GM23248 (cell line): ENCODE measurements around the gene FDXACB1. TPM values are rescaled to one million over a fixed set of nuclear protein-coding genes. Genes with fewer than 3 reads are reported as not detected.

ENCODE experiments used
- DNase-seq: peaks from one replicate; pipeline ENCODE4 v3.0.0-alpha.2; 2015
- H2AFZ ChIP-seq: fragments of 200-600 bp; sonication (generic); 2 replicates; pipeline ENCODE4 v1.6.1; 2016; ENCODE audit warnings: antibody characterized with exemption
- H3F3A ChIP-seq: fragments of 200-600 bp; sonication (generic); 2 replicates; pipeline ENCODE4 v1.6.1; 2016; ENCODE audit warnings: mild to moderate bottlenecking, antibody characterized with exemption, mixed run types; ENCODE audit not compliant: insufficient read depth
- H3K27ac ChIP-seq: fragments of 200-600 bp; sonication (generic); 2 replicates; pipeline ENCODE4 v1.5.1; 2016; ENCODE audit warnings: mild to moderate bottlenecking
- H3K27me3 ChIP-seq: fragments of 200-600 bp; sonication (generic); replicated peaks from 2 replicates; pipeline ENCODE4 v1.6.1; 2016; ENCODE audit warnings: mild to moderate bottlenecking; ENCODE audit not compliant: insufficient read depth
- H3K36me3 ChIP-seq: fragments of 200-600 bp; sonication (generic); 2 replicates; pipeline ENCODE4 v1.6.1; 2016; ENCODE audit warnings: low read depth, mild to moderate bottlenecking
- H3K4me1 ChIP-seq: fragments of 200-600 bp; sonication (generic); 2 replicates; pipeline ENCODE4 v1.6.1; 2016; ENCODE audit warnings: mild to moderate bottlenecking; ENCODE audit not compliant: insufficient read depth
- H3K4me2 ChIP-seq: fragments of 200-600 bp; sonication (generic); one replicate; pipeline ENCODE4 v1.6.1; 2016; ENCODE audit warnings: mild to moderate bottlenecking; ENCODE audit not compliant: unreplicated experiment
- H3K4me3 ChIP-seq: fragments of 200-600 bp; sonication (generic); 2 replicates; pipeline ENCODE4 v1.5.1; 2016; ENCODE audit warnings: mild to moderate bottlenecking
- H3K79me2 ChIP-seq: fragments of 200-600 bp; sonication (generic); 2 replicates; pipeline ENCODE4 v1.6.1; 2016; ENCODE audit warnings: mild to moderate bottlenecking; ENCODE audit not compliant: insufficient read depth
- H3K9ac ChIP-seq: fragments of 200-600 bp; sonication (generic); 2 replicates; pipeline ENCODE4 v1.6.1; 2016; ENCODE audit warnings: mild to moderate bottlenecking
- H3K9me2 ChIP-seq: fragments of 200-600 bp; sonication (generic); 2 replicates; pipeline ENCODE4 v1.6.1; 2016; ENCODE audit warnings: mixed run types, mild to moderate bottlenecking, moderate library complexity; ENCODE audit not compliant: insufficient read depth
- H3K9me3 ChIP-seq: fragments of 200-600 bp; sonication (generic); one replicate; pipeline ENCODE4 v1.6.1; 2017; ENCODE audit warnings: low read depth
- H4K20me1 ChIP-seq: fragments of 200-600 bp; sonication (generic); 2 replicates; pipeline ENCODE4 v1.6.0; 2016; ENCODE audit not compliant: insufficient read depth
- EZH2 ChIP-seq: fragments of 200-600 bp; sonication (generic); IDR thresholded peaks from 2 replicates; pipeline ENCODE4 v1.6.1; 2018; ENCODE audit warnings: antibody characterized with exemption, mild to moderate bottlenecking; ENCODE audit not compliant: insufficient read depth, poor library complexity, severe bottlenecking
- EZH2phosphoT487 ChIP-seq: fragments of 200-600 bp; sonication (generic); IDR thresholded peaks from 2 replicates; pipeline ENCODE4 v1.6.1; 2018; ENCODE audit warnings: antibody characterized with exemption, moderate library complexity, mild to moderate bottlenecking, low read depth; ENCODE audit not compliant: insufficient read depth
- WGBS, 2 experiments: methylation state at CpG; one replicate each; pipeline ENCODE4 v1.1.6; 2015 to 2017; ENCODE audit warnings: low lambda C conversion rate in 2 of 2, low coverage in 1 of 2; ENCODE audit errors: missing lambda C conversion rate in 2 of 2; 5-methylcytosine and 5-hydroxymethylcytosine counted together
- in situ Hi-C: fragments of 300-500 bp; cut with MboI; formaldehyde crosslinking; loops from 2 replicates; pipeline ENCODE4 v1.15.0; 2020
- polyA plus RNA-seq: library from polyadenylated mRNA; unstranded; fragments of >200 nt; fragmentation: Nextera tagmentation; extraction: Ambion mirVana; gene quantifications from 2 replicates; pipeline ENCODE4 v1.2.1, GENCODE V29; 2016
- total RNA-seq: library from RNA; depleted of rRNA; stranded (reverse); fragments of >200 nt; shearing (Covaris generic); gene quantifications from 2 replicates; pipeline ENCODE4 v1.2.3, GENCODE V29; 2014; rRNA removed

FDXACB1 gene
- total RNA-seq, result 1.4 and 2.2 TPM in 2 replicates
- 2.1 TPM in 2 replicates for polyA plus RNA-seq

GRCh38 chr11:111878849-111879636 is at the start of gene FDXACB1, which contains the start of gene CFAP68:
Gene FDXACB1, minus strand, starts transcription at chr11:111879165. Its CDS starts 33 bp downstream, at chr11:111879132.
Gene CFAP68, plus strand, starts transcription at chr11:111879541. Its CDS starts 20 bp downstream, at chr11:111879561.
- in situ Hi-C loops, result loop anchor here (10.0 kb wide), 1 partner anchor 116 kb away; no protein-coding TSS in a partner anchor
- TF ChIP-seq EZH2phosphoT487, result no peak
- TF ChIP-seq EZH2, result no peak

GRCh38 chr11:111926505-111927391 is 47.8 kb upstream of the FDXACB1 start:
- Histone ChIP-seq H3K27me3 (no peaks in the 10 kb centered on the region), H3K4me1 (peaks cover 34% of the 10 kb centered on the region), H3K4me3 (peak overlapping the region; percentile 70), H3K9me2 (no peaks in the 10 kb centered on the region), H3F3A (peaks cover 29% of the 10 kb centered on the region), H3K4me2 (peak overlapping the region; percentile 89), H3K27ac (peak overlapping the region; percentile 80), H3K9ac (peak overlapping the region; percentile 73), H3K36me3 (no peaks in the 10 kb centered on the region), H2AFZ (peak overlapping the region; percentile 84), H3K79me2 (no peaks in the 10 kb centered on the region), H4K20me1 (no peaks in the 10 kb centered on the region), H3K9me3 (no peaks in the 10 kb centered on the region)
- in situ Hi-C loops, result no loop called here
- DNase-seq, result peak; percentile 99
- TF ChIP-seq EZH2 (no peak), EZH2phosphoT487 (no peak)
- WGBS, 2 experiments, result 3 to 5% methylated on average over 29 to 47 of the region's 47 CpGs

More at GRCh38 chr11:111878849-111879636, at the start of gene FDXACB1, which contains the start of gene CFAP68:
- Histone ChIP-seq H3K4me3 (peak within 1 kb of the TSS; percentile 83), H3K4me1 (peaks cover 6% of the 10 kb centered on the region; the same call in 1 of the 2 replicates), H3K27ac (peak within 1 kb of the TSS; percentile 98), H3K9me3 (no peaks in the 10 kb centered on the region), H3K36me3 (no peaks in the 10 kb centered on the region), H3K9ac (peak within 1 kb of the TSS; percentile 92), H3F3A (peaks cover 11% of the 10 kb centered on the region; the same call in 1 of the 2 replicates), H2AFZ (peak within 1 kb of the TSS; percentile 98), H4K20me1 (no peaks in the 10 kb centered on the region), H3K79me2 (no peaks in the 10 kb centered on the region), H3K9me2 (no peaks in the 10 kb centered on the region), H3K27me3 (no peaks in the 10 kb centered on the region), H3K4me2 (peak within 1 kb of the TSS; percentile 96)
- 1% methylated on average over 55 of the region's 55 CpGs for WGBS, 2 experiments
- DNase-seq, result peak; percentile 99

- H3F3A ChIP-seq, result peaks cover 33% of the 10 kb centered on the region
- H3K9me2 ChIP-seq, result no peaks in the 10 kb centered on the region
- no peaks in the 10 kb centered on the region for H3K36me3 ChIP-seq
- peak overlapping the region; percentile 80 for H3K27ac ChIP-seq
- no peak for DNase-seq
- no peak overlapping the region for H3K4me3 ChIP-seq
- peak overlapping the region; percentile 81; the same call in 1 of the 2 replicates for H2AFZ ChIP-seq
- H3K79me2 ChIP-seq, result no peaks in the 10 kb centered on the region
- WGBS, 2 experiments, result 95 to 96% methylated on average over 16 of the region's 16 CpGs
- TF ChIP-seq EZH2phosphoT487 (no peak), EZH2 (no peak)
- no peaks in the 10 kb centered on the region for H4K20me1 ChIP-seq
- peak overlapping the region; percentile 89 for H3K4me2 ChIP-seq
- peaks cover 40% of the 10 kb centered on the region for H3K4me1 ChIP-seq
- no peaks in the 10 kb centered on the region for H3K9me3 ChIP-seq
- peak overlapping the region; percentile 73; the same call in 1 of the 2 replicates for H3K9ac ChIP-seq
- in situ Hi-C loops, result no loop called here
- H3K27me3 ChIP-seq, result no peaks in the 10 kb centered on the region
Measured at GRCh38 chr11:111925953-111926352, 47.0 kb upstream of the FDXACB1 start.

- TF ChIP-seq EZH2phosphoT487 (no peak), EZH2 (no peak)
- H3K79me2 ChIP-seq, result no peaks in the 10 kb centered on the region
- H3K27ac ChIP-seq, result peak overlapping the region; percentile 96
- DNase-seq, result peak; percentile 40
- H3F3A ChIP-seq, result peaks cover 33% of the 10 kb centered on the region
- H3K36me3 ChIP-seq, result no peaks in the 10 kb centered on the region
- no peaks in the 10 kb centered on the region for H3K27me3 ChIP-seq
- in situ Hi-C loops, result no loop called here
- peak overlapping the region; percentile 89 for H3K4me2 ChIP-seq
- H4K20me1 ChIP-seq, result no peaks in the 10 kb centered on the region
- no peaks in the 10 kb centered on the region for H3K9me3 ChIP-seq
- peaks cover 35% of the 10 kb centered on the region for H3K4me1 ChIP-seq
- peak overlapping the region; percentile 78 for H2AFZ ChIP-seq
- H3K4me3 ChIP-seq, result peak overlapping the region; percentile 58
- H3K9me2 ChIP-seq, result no peaks in the 10 kb centered on the region
- peak overlapping the region; percentile 80 for H3K9ac ChIP-seq
Measured at GRCh38 chr11:111923951-111924350, 45.0 kb upstream of the FDXACB1 start.
